ENCODE results near the gene KHDRBS2. TPM values are rescaled to one million over a fixed set of nuclear protein-coding genes. Genes with fewer than 3 reads are reported as not detected.

Gene KHDRBS2
- total RNA-seq, 1 donor from 2014 or later = not detected

GRCh38 chr6:62043084-62043483, 242.9 kb downstream of the KHDRBS2 start:
- TF ChIP-seq CTCF (conservative IDR thresholded peaks at IDR 0.05; ENCODE audit: low read depth, low read length) = no peak

DNA sequence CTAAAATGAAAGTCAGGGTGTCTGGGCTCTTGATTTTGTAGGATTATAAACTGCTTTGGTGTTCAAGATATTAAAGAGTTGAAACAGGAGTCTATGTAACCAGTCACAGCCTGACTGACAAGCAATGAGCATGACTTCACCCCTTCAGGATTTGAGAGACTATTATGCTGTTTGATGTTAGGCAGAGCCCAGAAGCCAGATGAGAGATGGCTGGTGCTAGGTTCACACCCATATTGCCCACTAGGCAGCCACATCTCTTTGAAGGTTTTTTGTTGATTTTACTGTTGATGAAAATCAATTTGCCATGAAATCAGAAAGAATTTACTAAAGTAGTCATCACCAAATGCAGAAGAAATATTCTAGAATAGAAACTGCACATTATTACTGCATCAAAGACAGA, 243.6 kb downstream of the KHDRBS2 start:
- no peak for TF ChIP-seq CTCF (conservative IDR thresholded peaks at IDR 0.05; ENCODE audit: low read depth, low read length)
- DNase-seq (ENCODE audit: low read depth) = no peak

More at GRCh38 chr6:62043084-62043483, 242.9 kb downstream of the KHDRBS2 start:
- no peak overlapping the region for H3K4me3 ChIP-seq (ENCODE audit: low read depth, low read length)
- DNase-seq (ENCODE audit: low read depth) = no peak

DNA sequence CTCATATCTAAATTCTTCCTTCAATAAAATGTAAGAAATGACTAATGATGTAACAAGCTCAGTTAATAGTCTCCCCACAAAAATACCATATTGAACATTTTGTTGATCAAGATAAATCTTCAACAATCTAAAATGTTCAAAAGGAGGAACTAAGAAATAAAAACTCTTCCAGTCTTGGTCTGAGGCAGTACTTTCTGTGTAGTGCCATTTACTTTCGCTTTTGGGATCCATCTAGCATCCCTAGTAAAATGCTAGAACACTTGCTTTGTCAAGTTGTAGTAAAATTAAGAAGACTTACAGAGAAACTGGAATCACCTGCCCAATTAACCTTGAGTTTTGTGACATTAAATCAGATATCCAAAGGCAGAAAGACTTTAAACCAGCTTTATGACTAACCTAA, 246.4 kb downstream of the KHDRBS2 start:
- DNase-seq (ENCODE audit: low read depth) = no peak
- no peak overlapping the region for H3K4me3 ChIP-seq (ENCODE audit: low read depth, low read length)
- TF ChIP-seq CTCF (conservative IDR thresholded peaks at IDR 0.05; ENCODE audit: low read depth, low read length) = no peak

More for the DNA sequence above, 243.6 kb downstream of the KHDRBS2 start:
- no peak overlapping the region for H3K4me3 ChIP-seq (ENCODE audit: low read depth, low read length)

- TF ChIP-seq CTCF (conservative IDR thresholded peaks at IDR 0.05; ENCODE audit: low read depth, low read length) = no peak
- DNase-seq (ENCODE audit: low read depth) = no peak
- no peak overlapping the region for H3K4me3 ChIP-seq (ENCODE audit: low read depth, low read length)
Observed at GRCh38 chr6:62037445-62037844, 248.6 kb downstream of the KHDRBS2 start.

DNA sequence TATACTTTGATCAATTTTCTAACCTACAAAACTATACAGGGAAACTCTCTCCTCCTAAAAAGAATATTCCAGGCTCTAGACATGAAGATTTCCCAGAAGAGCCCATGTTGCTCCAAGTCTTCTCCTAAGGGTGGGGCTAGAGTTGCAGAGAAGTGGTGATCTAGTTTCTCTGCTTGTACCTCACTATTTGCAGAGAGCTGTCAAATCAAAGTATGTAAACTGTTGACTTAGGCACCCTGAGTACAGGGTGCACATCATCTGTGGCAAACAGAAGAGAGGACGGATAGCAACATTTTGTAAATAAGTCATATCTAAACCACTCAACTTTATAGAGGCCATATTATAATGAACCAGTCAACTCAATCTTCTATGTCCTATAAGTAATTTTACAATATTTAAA, 250.1 kb downstream of the KHDRBS2 start:
- no peak overlapping the region for H3K4me3 ChIP-seq (ENCODE audit: low read depth, low read length)
- no peak for TF ChIP-seq CTCF (conservative IDR thresholded peaks at IDR 0.05; ENCODE audit: low read depth, low read length)
- no peak for DNase-seq (ENCODE audit: low read depth)

DNA sequence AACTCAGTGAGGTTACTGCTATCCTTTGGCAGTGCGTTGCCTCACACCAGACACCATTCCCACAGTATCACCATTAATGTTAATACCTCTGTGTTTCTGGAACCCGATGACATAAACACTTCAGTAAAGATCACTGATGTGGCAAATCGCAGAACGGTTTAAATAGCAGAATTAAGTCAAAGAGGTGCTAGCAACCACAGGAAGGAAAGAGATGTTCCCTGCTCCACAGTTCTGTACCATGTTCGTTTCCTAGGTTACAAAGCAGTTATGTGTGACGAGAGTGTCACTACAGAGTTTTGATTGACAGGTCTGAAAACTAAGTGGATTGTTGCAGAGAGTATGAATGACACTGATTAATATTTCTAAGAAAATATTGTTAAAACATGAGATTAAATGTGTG, 272.3 kb downstream of the KHDRBS2 start:
- DNase-seq (ENCODE audit: low read depth) = no peak
- TF ChIP-seq CTCF (conservative IDR thresholded peaks at IDR 0.05; ENCODE audit: low read depth, low read length) = no peak
- no peak overlapping the region for H3K4me3 ChIP-seq (ENCODE audit: low read depth, low read length)

GRCh38 chr6:62009445-62009844, 276.6 kb downstream of the KHDRBS2 start:
- H3K4me3 ChIP-seq (ENCODE audit: low read depth, low read length) = no peak overlapping the region
- DNase-seq (ENCODE audit: low read depth) = no peak
- TF ChIP-seq CTCF (conservative IDR thresholded peaks at IDR 0.05; ENCODE audit: low read depth, low read length) = no peak

All from epithelial cell of proximal tubule (primary cell).